ENCODE data around the gene NDUFB8.

NDUFB8 gene

DNA sequence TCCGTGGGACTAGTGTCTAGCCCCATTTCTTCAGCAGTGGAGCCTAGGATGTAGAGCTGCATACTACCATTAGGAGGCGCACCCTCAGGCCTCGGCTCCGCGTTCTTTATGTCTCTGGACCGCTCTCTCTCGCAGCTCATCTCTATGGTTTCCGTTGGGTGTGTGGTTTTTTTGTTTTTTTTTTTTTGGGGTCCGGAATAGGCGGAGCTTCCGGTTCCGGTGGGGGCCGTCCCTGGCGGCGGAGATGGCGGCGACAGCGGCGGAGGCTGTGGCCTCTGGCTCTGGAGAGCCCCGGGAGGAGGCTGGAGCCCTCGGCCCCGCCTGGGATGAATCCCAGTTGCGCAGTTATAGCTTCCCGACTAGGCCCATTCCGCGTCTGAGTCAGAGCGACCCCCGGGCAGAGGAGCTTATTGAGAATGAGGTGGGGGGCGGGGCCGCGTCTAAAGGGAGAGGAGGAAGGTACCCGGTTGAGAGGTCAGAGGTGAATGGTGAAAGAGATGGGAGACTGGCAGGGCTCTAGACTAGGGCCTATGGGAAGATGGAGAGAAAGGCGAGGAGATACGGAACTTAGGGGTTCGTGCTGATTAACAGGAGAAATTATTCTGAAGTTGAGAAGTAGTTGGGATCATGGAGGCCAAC, 6.2 kb upstream of the NDUFB8 start, which contains the start of gene HIF1AN:
TSS of gene HIF1AN (plus strand) at position 229 of the 639 bp plus-strand sequence. CDS start at position 245, 16 bp downstream.
- peak; percentile 93 for DNase-seq

GRCh38 chr10:100535338-100535714, 5.7 kb upstream of the NDUFB8 start:
- DNase-seq: no peak

GRCh38 chr10:100534726-100535125, 5.1 kb upstream of the NDUFB8 start:
- DNase-seq: peak; percentile 32

DNA sequence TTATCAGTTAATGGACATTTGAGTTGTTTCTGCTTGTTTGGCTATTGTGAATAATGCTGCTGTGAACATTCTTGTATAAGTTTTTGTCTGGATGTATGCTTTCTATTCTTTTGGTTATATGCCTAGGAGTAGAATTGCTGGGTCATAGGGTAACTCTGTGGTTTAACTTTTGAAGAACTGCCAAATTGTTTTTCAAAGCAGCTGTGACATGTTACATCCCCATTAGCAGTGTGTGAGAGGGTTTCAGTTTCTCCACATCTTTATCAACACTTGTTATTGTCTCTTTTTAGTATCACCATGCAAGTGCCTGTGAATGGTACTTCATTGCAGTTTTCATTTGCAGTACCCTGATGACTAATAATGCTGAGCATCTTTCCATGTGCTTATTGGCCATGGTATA, 2.1 kb upstream of the NDUFB8 start:
- DNase-seq: no peak

DNA sequence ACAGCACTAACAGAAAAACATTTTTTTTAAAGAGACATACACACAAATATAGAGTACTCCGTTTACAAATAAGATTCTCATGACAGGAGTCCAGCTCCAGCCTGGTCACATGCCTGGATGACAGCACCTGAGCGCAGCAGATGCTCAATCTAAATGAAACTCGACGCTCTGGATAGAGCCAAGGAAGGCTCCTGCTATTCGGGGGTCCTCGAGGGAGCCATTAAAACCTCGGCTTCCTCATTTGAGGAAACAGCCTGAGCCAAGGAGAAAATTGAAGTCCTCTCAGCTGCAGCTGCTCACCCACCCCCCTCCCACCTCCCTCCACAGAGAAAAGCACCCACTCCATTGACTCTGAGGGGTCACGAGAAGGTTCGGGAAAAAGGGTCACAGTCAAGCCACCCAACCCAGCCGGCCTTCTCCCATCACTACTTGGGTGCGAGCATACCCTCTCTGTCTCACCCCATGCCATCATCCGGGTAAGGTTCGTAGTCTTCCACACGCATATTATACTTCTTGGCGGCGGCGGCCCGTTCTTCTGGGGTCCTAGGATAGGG, 673 bp downstream of the NDUFB8 start:
- peak; percentile 66 for DNase-seq

- DNase-seq: no peak
These were observed 1.4 kb downstream of the NDUFB8 start for GRCh38 chr10:100528123-100528886.

DNA sequence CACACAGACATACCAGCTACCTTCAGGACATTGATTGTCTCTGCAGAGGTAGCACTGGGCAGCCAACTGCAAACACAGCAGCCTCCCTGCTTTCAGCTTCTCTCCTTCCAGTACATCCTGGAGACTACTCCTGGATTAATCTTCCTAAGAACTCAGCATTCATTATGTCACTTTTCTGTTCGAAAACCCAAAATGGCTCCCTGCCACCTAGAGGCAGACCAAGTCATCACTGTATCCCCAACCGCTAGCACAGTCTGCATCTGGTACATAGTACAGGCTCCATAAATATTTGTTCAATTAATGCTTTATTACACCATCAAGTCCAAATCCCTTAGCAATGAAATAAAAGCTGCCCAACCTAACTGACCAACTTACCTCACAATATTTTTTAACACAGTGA, 5.0 kb downstream of the NDUFB8 start:
- DNase-seq: no peak

DNA sequence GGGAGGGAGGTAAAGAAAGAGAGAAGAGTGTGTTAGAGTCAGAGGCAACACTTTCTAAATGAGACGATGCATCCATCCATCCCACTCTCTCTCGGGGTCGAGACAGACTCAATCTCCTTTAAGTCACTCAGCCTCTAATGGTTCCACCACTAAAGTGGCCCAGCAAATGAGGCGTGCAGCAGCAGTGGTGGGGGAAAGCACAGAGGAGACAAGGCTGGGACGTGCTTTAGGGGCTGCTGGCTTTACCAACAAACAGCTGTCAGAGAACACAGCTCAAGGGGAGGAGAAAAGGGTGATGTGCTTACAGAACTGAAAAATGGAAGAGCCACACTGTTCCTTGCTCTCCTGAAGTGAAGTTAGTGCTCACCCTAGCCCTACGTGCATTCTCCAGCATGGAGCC, 5.5 kb downstream of the NDUFB8 start:
- DNase-seq: no peak

DNA sequence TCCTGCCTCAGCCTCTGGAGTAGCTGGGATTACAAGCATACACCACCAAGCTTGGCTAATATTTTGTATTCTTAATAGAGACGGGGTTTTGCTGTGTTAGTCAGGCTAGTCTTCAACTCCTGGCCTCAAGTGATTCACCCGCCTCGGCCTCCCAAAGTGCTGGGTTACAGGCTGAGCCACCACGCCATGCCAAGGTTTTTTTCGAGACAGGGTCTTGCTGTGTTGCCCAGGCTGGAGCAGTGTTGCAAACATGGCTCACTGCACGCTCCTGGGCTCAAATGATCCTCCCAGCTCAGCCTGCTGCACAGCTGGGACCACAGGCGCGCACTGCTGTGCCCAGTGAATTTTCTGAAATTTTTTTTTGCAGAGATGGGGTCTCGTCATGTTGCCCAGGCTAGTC, 6.7 kb downstream of the NDUFB8 start:
- DNase-seq: no peak

GRCh38 chr10:100522107-100522801, 7.4 kb downstream of the NDUFB8 start:
- DNase-seq: no peak

- no peak for DNase-seq
These were observed 8.9 kb downstream of the NDUFB8 start for GRCh38 chr10:100520811-100521210.

GRCh38 chr10:100519311-100520051, 10.2 kb downstream of the NDUFB8 start, which contains the start of gene SEC31B:
Gene SEC31B, minus strand, starts transcription at chr10:100519861. Its CDS starts 2,909 bp downstream, at chr10:100516952.
- peak; percentile 65 for DNase-seq

- DNase-seq: peak; percentile 59
These were observed 10.9 kb downstream of the NDUFB8 start for GRCh38 chr10:100518761-100519241.

- DNase-seq: peak; percentile 2
These were observed 12.8 kb downstream of the NDUFB8 start for GRCh38 chr10:100516847-100517246.

- DNase-seq: no peak
These were observed 14.1 kb downstream of the NDUFB8 start for GRCh38 chr10:100515612-100516011.

GRCh38 chr10:100510533-100511308, 18.9 kb downstream of the NDUFB8 start:
- DNase-seq: no peak

- DNase-seq: no peak
These were observed 20.3 kb downstream of the NDUFB8 start for GRCh38 chr10:100509241-100509840.

GRCh38 chr10:100508691-100509150, 20.9 kb downstream of the NDUFB8 start:
- peak; percentile 41 for DNase-seq

DNA sequence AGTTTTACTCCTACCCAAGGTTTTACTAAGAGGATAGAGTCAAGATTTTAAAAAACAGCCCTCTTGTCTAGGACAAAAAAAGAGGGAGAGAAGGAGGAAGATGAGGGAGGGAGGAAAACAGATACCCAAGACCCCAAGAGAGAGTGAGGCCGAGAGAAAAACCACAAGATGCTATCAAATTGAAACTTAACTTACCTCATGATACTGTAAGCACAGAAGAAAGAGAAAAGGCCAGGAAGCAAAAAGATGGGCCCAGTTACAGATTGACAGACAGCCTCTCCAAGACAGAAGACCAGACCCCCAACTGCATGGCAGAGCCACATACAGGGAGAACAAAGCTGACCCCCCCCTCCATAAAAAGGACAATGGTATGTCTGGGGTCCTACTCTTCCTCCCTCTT, 21.4 kb downstream of the NDUFB8 start:
- DNase-seq: no peak

- no peak for DNase-seq
These were observed 22.3 kb downstream of the NDUFB8 start for GRCh38 chr10:100507357-100507732.

All from NCI-H69 (cell line).